Stimulated activated memory B cell treated with anti-CD40 and anti-IgM and Interleukin-4, amounts not matched to agents 10 μg/mL and 1 μg/mL and 100 μg/mL, for 72 hours (primary cell): ENCODE data around the gene MMP17.

ENCODE experiments used
- ATAC-seq: fragments of 150-1000 bp; cut with Tn5 transposase; 2 replicates; pipeline ENCODE4 v1.10.0; 2021
- H3K27ac Mint-ChIP-seq: one replicate; pipeline ENCODE4 v1.8.0; 2022; ENCODE audit warnings: mild to moderate bottlenecking, mixed read lengths
- H3K27me3 Mint-ChIP-seq: one replicate; pipeline ENCODE4 v1.8.0; 2022; ENCODE audit warnings: mixed read lengths
- H3K36me3 Mint-ChIP-seq: one replicate; pipeline ENCODE4 v1.8.0; 2022; ENCODE audit warnings: mixed read lengths
- H3K4me1 Mint-ChIP-seq: one replicate; pipeline ENCODE4 v1.8.0; 2022; ENCODE audit warnings: mixed read lengths
- H3K4me3 Mint-ChIP-seq: one replicate; pipeline ENCODE4 v1.8.0; 2022; ENCODE audit warnings: mild to moderate bottlenecking, moderate library complexity, mixed read lengths
- H3K9me3 Mint-ChIP-seq: one replicate; pipeline ENCODE4 v1.8.0; 2022; ENCODE audit warnings: mixed read lengths

MMP17 gene

DNA sequence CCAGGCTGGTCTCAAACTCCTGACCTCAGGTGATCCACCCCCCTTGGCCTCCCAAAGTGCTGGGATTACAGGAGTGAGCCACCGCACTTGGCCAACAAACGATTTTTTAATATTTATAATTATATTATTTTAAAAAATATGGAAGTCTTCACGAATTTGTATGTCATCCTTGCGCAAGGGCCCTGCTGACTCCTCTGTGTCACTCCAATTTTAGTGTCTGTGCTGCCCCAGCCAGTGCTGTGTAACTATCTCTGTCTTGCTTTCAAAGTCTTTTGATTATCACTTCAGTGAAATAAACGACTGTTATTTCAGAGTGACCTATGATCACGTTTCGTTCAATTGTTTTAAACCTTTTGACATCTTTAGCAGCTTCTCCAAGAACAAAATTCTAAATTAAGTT is 13.1 kb upstream of the MMP17 start:
- no peak overlapping the region for H3K27ac Mint-ChIP-seq
- peaks cover 8% of the 10 kb centered on the region for H3K4me1 Mint-ChIP-seq
- H3K36me3 Mint-ChIP-seq, result peaks cover 36% of the 10 kb centered on the region
- peaks cover 12% of the 10 kb centered on the region for H3K27me3 Mint-ChIP-seq
- no peak overlapping the region for H3K4me3 Mint-ChIP-seq
- peaks cover 4% of the 10 kb centered on the region for H3K9me3 Mint-ChIP-seq
- no peak for ATAC-seq

DNA sequence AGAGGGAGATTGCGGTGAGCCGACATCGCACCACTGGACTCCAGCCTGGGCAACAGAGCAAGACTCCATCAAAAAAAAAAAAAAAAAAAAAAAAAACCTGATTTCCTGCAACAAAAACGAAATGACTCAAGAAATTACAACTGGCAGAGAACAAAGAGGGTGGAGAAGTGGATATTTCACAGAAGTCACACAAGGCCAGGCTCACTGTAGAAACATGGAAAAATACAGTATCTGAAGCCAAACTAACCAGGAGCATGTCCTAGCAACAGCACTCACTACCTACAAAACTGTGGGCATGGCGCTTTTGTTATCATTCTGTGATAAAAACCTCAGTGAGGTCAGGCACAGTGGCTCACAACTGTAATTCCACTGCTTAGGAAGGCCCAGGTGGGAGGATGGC is 11.7 kb upstream of the MMP17 start:
- Mint-ChIP-seq H3K36me3 (peaks cover 36% of the 10 kb centered on the region), H3K27ac (no peak overlapping the region), H3K4me1 (peaks cover 13% of the 10 kb centered on the region), H3K27me3 (peaks cover 12% of the 10 kb centered on the region), H3K4me3 (no peak overlapping the region), H3K9me3 (peaks cover 4% of the 10 kb centered on the region)
- ATAC-seq, result no peak

DNA sequence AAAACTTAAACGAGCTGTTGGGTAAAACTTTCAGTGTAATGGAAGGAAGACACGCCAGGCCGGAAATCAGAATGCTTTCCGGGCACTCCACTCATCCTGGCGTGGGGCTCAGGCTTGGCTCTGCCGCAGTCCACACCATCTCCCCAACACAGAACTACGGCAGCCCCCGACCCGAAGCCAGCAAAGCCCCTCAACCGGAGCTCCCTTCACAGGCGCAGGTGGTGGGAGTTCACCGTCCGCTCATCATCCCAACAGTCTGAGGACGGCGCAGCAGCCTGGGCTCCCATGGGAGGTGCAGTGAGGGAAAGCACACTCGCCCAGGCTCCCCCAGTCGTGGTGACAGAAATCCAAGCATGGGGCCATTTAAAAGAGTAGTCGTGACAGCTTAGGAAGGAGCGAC is 11.0 kb upstream of the MMP17 start:
- no peak overlapping the region for H3K27ac Mint-ChIP-seq
- H3K27me3 Mint-ChIP-seq, result peaks cover 12% of the 10 kb centered on the region
- H3K4me1 Mint-ChIP-seq, result peaks cover 16% of the 10 kb centered on the region
- ATAC-seq, result no peak
- H3K36me3 Mint-ChIP-seq, result peaks cover 28% of the 10 kb centered on the region
- peaks cover 4% of the 10 kb centered on the region for H3K9me3 Mint-ChIP-seq
- H3K4me3 Mint-ChIP-seq, result no peak overlapping the region

DNA sequence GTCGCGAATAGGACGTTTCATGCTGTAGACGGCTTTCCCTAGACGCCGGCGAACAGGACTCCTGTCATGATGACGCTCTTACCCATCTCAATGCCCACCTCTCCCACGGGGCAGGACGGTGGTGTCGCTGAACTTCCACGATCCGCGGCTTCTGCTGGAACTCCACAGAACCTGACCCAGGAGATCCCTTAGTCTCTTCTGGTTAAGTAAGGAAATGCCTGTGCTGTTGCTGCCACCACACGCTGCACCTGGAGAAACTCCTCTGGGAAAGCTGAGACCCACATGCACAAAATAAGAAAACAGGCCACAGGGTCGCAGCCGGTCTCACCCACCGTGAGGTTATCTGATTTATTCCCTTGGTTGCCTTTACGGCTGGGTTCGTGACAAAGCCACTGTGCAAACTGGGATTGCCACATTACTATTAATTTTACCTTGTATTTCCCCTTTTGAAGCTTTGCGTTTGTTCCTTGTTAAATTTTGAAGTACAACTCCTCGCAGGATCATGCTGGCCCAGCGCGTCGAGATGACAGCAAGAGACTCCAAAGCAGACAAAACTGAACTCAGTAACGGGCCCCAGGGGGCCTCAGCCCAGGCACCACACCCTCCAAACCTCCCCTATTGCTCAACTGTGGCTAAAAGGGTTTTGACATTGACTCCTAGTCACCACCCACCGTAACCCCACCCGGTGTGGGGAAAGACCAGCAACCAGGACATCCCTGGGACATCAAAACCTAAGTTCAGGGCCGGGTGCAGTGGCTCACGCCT is 9.2 kb upstream of the MMP17 start:
- no peak overlapping the region for H3K27ac Mint-ChIP-seq

DNA sequence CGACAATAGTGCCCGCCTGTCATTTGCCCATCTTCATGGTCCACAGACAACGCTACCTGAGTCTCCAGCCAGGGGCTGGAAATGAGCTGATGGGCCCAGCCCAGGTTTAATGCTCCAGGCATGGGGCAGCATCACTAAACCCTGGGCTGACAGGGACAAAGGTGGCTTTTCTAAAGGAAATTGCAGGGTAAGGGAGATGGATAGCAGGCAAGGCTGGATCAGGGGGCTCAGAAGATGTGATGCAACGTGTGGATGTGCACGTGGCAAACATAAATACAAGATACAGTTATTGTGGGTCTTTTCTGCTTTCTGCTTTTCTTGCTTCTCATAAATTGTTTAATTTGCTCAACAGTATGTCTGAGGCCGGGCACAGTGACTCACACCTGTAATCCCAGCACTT is 3.7 kb upstream of the MMP17 start:
- Mint-ChIP-seq H3K27ac (no peak overlapping the region), H3K36me3 (no peaks in the 10 kb centered on the region), H3K27me3 (peaks cover 23% of the 10 kb centered on the region), H3K9me3 (no peaks in the 10 kb centered on the region), H3K4me3 (no peak overlapping the region), H3K4me1 (peaks cover 19% of the 10 kb centered on the region)
- ATAC-seq, result no peak

More for the DNA sequence above, 9.2 kb upstream of the MMP17 start:
- no peaks in the 10 kb centered on the region for H3K9me3 Mint-ChIP-seq
- H3K36me3 Mint-ChIP-seq, result peaks cover 15% of the 10 kb centered on the region
- H3K4me3 Mint-ChIP-seq, result no peak overlapping the region
- H3K27me3 Mint-ChIP-seq, result peaks cover 12% of the 10 kb centered on the region
- peak; percentile 39 for ATAC-seq
- H3K4me1 Mint-ChIP-seq, result peaks cover 16% of the 10 kb centered on the region

DNA sequence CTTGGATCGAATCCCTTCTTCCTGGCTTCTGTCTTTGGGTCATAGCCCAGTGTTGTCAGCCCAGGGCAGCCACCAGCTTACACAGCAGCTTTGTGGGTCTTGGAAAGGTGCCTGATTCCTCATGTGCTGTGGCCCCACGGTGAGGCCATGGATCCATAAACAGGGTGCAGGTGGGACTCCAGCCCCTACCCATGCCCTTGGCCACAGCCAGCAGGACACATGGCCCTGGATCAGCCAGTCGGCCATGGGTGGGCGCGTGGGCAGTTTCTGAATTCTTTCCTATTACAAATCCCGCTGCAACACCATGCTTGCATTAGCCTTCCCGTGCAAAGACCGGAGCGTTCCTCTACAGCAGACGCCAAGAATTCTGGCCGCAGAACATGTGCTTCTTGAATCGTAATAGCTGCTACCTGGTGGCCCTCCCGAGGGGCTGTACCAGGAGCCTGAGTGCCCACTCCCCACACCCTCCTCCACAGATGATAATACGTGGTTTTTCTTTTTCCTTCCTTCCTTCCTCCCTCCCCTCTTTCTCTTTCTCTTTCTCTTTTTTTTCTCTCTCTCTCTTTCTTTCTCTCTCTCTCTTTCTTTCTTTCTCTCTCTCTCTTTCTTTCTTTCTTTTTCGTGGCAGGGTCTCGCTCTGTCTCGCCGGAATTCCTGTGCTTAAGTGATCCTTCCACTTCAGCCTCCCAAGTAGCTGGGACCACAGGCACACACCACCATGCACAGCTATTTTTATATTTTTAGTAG is 2.9 kb upstream of the MMP17 start:
- Mint-ChIP-seq H3K9me3 (no peaks in the 10 kb centered on the region), H3K4me1 (peaks cover 21% of the 10 kb centered on the region), H3K27me3 (peaks cover 26% of the 10 kb centered on the region), H3K36me3 (no peaks in the 10 kb centered on the region), H3K4me3 (no peak overlapping the region), H3K27ac (no peak overlapping the region)
- no peak for ATAC-seq

DNA sequence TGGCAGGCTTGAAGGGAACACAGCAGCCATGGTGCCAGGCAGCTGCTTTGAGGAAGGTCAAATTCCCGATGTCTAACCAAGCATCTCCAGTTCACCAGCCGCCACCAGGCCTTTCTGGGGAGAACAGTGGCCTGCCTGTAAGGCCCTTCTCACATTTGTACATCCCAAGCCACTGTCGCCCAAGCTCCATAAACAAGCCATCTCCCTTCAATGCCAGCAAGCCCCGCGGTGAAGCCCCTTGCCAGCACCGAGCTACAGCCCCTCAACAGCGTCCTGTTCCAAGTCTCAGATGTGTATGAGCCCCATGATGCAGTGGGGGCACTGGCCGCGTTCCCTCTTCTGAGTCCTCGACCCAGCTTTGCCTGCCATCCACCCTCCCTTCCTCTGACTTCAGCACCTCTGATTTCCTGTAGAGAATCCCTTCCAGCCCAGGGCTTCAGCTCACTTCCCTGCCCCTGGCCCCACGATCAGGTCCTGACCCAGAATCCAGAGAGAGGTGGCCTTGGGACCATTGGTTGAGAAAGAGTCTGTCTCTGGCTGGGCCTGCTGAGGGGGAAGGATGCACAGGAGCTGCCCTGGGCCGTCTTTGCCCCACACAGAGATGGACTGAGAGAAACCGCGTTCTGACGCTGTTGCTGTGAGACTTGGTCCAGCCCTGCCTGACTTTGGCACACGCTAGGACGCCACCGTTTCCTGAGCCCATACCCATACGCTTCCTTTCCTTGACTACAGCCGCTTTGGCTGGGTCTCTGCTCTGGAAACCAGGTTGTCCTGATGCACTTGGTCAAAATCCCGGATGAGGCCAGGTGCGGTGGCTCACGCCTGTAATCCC is 1.9 kb upstream of the MMP17 start:
- H3K27me3 Mint-ChIP-seq, result peaks cover 33% of the 10 kb centered on the region
- ATAC-seq, result no peak
- no peaks in the 10 kb centered on the region for H3K36me3 Mint-ChIP-seq
- H3K4me3 Mint-ChIP-seq, result no peak overlapping the region
- H3K9me3 Mint-ChIP-seq, result no peaks in the 10 kb centered on the region
- H3K27ac Mint-ChIP-seq, result no peak overlapping the region
- H3K4me1 Mint-ChIP-seq, result peaks cover 26% of the 10 kb centered on the region

DNA sequence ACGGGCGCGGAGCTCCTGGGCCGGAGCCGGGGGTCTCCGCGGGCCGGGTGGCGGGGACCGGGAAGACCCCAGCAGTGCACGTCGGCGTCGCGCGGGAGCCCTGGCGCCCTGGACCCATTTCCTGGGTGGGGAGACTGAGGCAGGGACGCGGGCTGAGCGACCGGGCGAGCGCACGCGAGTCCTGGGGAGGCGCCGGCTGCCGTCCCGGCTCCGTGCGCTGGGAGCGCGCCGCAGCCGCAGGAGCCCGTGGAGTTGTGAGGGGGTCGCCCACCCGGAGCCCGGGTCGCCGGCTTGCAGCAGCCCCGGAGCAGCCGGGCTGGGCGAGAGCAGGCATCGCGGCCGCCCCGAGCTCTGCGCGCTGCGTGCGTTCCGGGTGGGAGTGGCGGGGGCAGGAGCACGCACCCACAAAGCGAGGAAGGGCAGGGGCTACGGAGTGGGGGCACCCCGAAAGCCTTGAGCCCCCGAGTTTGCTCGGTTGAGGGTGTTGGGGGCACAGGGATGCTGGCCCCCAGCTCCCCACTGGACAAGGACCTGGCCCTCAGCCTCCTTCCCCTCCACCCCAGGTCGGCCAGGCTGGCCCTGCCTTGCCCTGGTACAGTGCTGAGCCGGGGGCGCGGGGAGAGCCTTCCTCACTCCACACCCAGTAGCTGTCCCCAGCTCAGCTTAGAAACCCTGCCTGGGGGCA is 620 bp downstream of the MMP17 start:
- Mint-ChIP-seq H3K27me3 (peaks cover 54% of the 10 kb centered on the region), H3K4me1 (peaks cover 22% of the 10 kb centered on the region), H3K4me3 (peak overlapping the region; percentile 75), H3K9me3 (no peaks in the 10 kb centered on the region), H3K36me3 (no peaks in the 10 kb centered on the region), H3K27ac (peak overlapping the region; percentile 53)
- peak; percentile 47 for ATAC-seq

DNA sequence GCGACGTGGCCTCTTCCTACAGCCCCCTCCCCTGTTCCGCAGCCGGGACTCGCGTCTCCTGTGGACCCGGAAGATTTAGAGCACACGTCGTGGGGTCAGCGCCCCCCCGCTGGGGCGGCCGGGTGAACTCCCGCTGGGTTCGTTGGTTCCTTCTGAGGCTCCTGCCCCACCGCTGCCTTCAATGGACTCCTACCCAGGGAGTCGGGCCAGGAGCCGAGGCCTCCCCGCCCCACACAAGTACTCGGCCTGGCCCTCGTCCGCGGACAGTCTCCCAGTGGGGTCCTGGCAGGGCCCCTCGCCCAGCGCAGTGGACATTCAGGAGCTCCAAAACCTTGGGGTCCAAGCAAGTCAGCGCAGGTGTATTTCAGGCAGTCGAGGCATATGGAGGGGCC is 1.2 kb downstream of the MMP17 start:
- H3K36me3 Mint-ChIP-seq, result no peaks in the 10 kb centered on the region
- peak overlapping the region; percentile 75 for H3K4me3 Mint-ChIP-seq
- H3K4me1 Mint-ChIP-seq, result peaks cover 22% of the 10 kb centered on the region
- no peaks in the 10 kb centered on the region for H3K9me3 Mint-ChIP-seq
- H3K27ac Mint-ChIP-seq, result peak overlapping the region; percentile 53
- ATAC-seq, result no peak
- peaks cover 56% of the 10 kb centered on the region for H3K27me3 Mint-ChIP-seq

DNA sequence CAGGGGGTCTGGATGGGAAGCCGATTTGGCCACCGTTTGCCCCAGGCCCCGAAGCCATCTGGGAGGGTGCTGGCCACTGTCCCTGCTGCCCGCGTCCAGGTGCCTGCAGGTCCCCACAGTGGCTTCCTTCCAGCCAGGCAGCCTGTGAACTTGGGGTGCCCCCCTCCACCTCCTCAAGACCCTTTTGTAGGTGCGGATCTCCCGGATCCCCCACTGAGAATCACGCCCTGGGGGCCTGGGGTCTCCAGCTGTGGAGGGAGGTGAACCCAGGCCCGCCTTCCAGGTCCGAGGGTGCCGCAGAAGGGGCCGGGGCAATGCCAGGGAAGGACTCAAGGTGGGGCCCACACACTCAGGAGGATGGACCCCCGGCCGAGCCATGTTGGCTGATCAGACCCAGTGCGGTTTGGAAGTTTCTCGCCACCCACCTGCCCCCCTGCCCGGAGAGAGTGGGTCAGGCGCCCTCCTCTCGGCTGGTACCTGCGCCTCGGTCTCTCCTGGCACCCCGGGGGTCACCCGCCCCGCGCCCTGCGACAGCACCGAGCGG is 1.7 kb downstream of the MMP17 start:
- Mint-ChIP-seq H3K4me1 (peaks cover 22% of the 10 kb centered on the region), H3K27me3 (peaks cover 56% of the 10 kb centered on the region), H3K4me3 (peak overlapping the region; percentile 75), H3K9me3 (no peaks in the 10 kb centered on the region), H3K36me3 (no peaks in the 10 kb centered on the region), H3K27ac (peak overlapping the region; percentile 53)
- peak; percentile 2 for ATAC-seq

DNA sequence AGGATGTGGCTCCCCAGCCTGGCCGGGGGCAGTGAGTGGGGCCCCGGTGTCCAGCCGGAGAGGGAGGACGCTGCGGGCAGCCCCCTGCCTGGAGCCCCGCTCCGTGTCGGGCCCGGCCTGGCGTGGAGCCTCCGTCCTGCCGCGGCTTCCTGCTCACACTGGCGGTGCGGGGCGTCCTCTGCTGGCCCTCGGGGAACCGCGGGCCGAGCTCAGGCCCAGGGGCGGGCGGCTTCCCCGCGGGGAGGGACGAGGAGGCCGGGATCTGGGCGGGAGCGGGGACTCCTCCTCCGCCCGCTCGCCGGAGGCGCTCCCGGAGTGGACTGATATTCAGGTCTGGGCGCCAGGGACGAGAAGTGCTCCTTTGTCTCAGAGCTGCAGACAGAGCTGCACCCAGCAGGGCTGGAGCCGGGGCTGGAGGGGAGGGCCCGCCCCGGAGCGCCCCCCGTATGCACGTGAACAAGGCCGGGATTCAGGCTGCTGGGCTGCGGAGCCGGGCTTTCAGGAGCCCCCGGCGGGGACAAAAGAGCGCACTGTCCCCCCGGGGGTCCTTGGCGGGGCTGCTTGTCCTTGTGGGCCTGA is 2.2 kb downstream of the MMP17 start:
- H3K27me3 Mint-ChIP-seq, result peaks cover 56% of the 10 kb centered on the region
- peak; percentile 61 for ATAC-seq
- peak overlapping the region; percentile 72 for H3K4me3 Mint-ChIP-seq
- no peaks in the 10 kb centered on the region for H3K36me3 Mint-ChIP-seq
- peaks cover 25% of the 10 kb centered on the region for H3K4me1 Mint-ChIP-seq
- no peaks in the 10 kb centered on the region for H3K9me3 Mint-ChIP-seq
- peak overlapping the region; percentile 60 for H3K27ac Mint-ChIP-seq

DNA sequence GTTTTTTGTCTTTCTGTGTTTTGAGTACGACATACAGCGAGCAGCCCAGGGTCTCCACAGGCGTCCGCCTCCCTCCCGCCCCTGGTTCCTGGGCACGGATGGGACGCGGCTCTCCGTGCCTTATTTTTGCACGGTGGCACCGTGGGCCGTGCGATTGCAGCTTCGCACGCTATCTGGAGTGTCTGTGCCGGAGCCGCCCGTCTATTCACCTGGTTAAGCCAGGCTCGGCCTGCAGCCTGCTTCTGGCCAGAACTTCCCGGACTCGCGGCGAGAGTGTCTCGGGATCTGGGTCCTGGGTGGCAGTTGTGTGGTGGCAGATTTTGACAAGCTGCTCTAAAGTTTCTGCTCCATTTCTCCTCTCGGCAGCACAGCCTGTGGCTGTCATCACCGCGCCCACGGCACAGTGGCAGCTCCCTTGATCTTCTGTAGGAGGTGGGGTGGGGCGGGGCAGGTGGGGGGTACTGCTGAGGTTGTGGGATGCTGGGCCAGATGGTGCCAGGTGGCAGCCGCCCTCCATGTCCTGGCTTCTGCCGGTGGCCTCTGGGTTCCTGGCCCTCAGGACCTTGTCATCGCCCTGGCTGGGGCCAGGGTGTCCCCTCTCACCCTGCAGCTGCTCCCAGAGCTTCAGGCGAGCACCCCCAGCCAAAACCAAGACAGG is 2.9 kb downstream of the MMP17 start:
- Mint-ChIP-seq H3K4me1 (peaks cover 31% of the 10 kb centered on the region), H3K27ac (peak overlapping the region; percentile 60), H3K27me3 (peaks cover 53% of the 10 kb centered on the region), H3K9me3 (no peaks in the 10 kb centered on the region), H3K36me3 (no peaks in the 10 kb centered on the region), H3K4me3 (peak overlapping the region; percentile 72)
- ATAC-seq, result peak; percentile 3

DNA sequence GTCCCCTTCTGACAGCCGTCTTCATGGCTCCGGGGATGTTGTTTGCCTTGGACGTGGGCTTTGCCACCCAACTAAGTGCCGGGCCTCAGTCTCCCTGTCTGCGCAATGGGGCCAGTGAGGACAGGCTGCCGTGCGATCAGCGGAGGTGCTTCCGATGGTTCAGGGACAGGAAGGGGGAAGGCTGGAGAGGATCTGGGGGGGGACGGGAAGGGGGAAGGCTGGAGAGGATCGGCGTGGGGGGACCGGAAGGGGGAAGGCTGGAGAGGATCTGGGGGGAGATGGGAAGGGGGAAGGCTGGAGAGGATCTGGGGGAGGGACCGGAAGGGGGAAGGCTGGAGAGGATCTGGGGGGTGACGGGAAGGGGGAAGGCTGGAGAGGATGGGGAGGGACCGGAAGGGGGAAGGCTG is 3.4 kb downstream of the MMP17 start:
- Mint-ChIP-seq H3K36me3 (no peaks in the 10 kb centered on the region), H3K27me3 (peaks cover 47% of the 10 kb centered on the region), H3K9me3 (no peaks in the 10 kb centered on the region), H3K4me3 (no peak overlapping the region), H3K27ac (peak overlapping the region; percentile 60), H3K4me1 (peaks cover 30% of the 10 kb centered on the region)
- ATAC-seq, result no peak
